GM21423 (cell line): ENCODE data around the gene TSFM.
A peak's percentile ranks its signal among the peaks of the same experiment; 100 is the strongest.

ENCODE experiments used
- ATAC-seq: cut with Tn5 transposase; IDR thresholded peaks from one replicate; pipeline ENCODE4 v1.9.1; 2021; ENCODE audit warnings: mild to moderate bottlenecking, moderate library complexity; ENCODE audit not compliant: unreplicated experiment

Gene TSFM

GRCh38 chr12:57777911-57778310 is 4.7 kb upstream of the TSFM start:
- ATAC-seq, result no peak

- no peak for ATAC-seq
Observed at GRCh38 chr12:57779736-57780135, 2.9 kb upstream of the TSFM start.

- no peak for ATAC-seq
Observed at GRCh38 chr12:57780284-57780897, 2.2 kb upstream of the TSFM start.

GRCh38 chr12:57781244-57781643 is 1.3 kb upstream of the TSFM start:
- ATAC-seq, result no peak

GRCh38 chr12:57781801-57782200 is 786 bp upstream of the TSFM start:
- ATAC-seq, result no peak

- ATAC-seq, result peak; percentile 7
Observed at GRCh38 chr12:57782243-57782607, 362 bp upstream of the TSFM start.

GRCh38 chr12:57783466-57783801 is 847 bp downstream of the TSFM start:
- no peak for ATAC-seq

GRCh38 chr12:57783861-57784260 is 1.3 kb downstream of the TSFM start:
- no peak for ATAC-seq

GRCh38 chr12:57793920-57794319 is 11.3 kb downstream of the TSFM start:
- ATAC-seq, result no peak

GRCh38 chr12:57795354-57795753 is 12.8 kb downstream of the TSFM start:
- ATAC-seq, result no peak

- no peak for ATAC-seq
Observed at GRCh38 chr12:57796996-57797395, 14.4 kb downstream of the TSFM start.

- ATAC-seq, result no peak
Observed at GRCh38 chr12:57797933-57798332, 15.3 kb downstream of the TSFM start.

GRCh38 chr12:57800965-57801364 is 18.4 kb downstream of the TSFM start:
- ATAC-seq, result no peak

- no peak for ATAC-seq
Observed at GRCh38 chr12:57802607-57803006, 20.0 kb downstream of the TSFM start.

GRCh38 chr12:57803319-57803893 is 20.8 kb downstream of the TSFM start:
- no peak for ATAC-seq

- no peak for ATAC-seq
Observed at GRCh38 chr12:57806677-57807076, 24.1 kb downstream of the TSFM start.

- no peak for ATAC-seq
Observed at GRCh38 chr12:57807285-57807684, 24.7 kb downstream of the TSFM start.

- no peak for ATAC-seq
Observed at GRCh38 chr12:57808351-57808750, 25.8 kb downstream of the TSFM start.

GRCh38 chr12:57809425-57809824 is 26.8 kb downstream of the TSFM start:
- no peak for ATAC-seq

GRCh38 chr12:57810450-57810849 is 27.9 kb downstream of the TSFM start:
- ATAC-seq, result no peak

GRCh38 chr12:57811028-57811755 is 28.6 kb downstream of the TSFM start:
- ATAC-seq, result no peak

GRCh38 chr12:57813111-57813970 is 30.8 kb downstream of the TSFM start:
- no peak for ATAC-seq
